GM21529 (cell line): ENCODE measurements around the gene TMEM190.

Experiments used
- ATAC-seq: cut with Tn5 transposase; IDR thresholded peaks from one replicate; pipeline ENCODE4 v1.9.1; 2021; ENCODE audit not compliant: unreplicated experiment

Gene TMEM190

DNA sequence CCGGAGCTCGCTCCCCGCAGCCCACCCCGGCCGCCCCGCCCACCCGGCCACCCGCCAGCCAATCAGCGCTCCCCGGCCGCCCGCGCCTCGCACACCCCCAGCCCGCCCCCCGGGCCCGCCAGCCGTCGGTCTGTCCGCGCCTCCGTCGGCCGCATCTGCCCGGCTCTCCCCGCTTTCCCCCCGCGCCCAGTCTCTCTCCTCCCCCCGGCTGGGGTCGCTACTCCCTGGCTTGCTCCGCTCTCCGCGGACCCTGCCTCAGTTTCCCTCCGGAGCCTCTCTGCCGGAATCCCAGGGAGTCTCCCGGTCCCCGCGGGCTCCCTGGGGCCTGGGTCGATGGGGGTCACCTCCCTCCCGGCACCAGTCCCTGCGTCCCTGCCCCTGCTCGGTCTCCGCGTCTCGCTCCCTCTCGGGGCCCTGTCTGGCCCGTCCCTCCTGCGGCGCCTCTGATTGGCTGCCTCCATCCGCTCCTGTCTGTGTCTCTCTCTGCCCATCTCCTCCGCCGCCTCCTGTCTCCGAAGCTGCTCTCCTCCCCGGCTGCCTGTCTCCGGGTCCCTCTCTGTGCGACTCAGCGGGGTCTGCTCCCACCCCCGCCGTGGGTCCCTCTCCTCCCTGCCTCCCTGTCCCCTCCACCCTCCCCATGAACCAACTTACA, 6.8 kb upstream of the TMEM190 start:
- ATAC-seq = no peak

DNA sequence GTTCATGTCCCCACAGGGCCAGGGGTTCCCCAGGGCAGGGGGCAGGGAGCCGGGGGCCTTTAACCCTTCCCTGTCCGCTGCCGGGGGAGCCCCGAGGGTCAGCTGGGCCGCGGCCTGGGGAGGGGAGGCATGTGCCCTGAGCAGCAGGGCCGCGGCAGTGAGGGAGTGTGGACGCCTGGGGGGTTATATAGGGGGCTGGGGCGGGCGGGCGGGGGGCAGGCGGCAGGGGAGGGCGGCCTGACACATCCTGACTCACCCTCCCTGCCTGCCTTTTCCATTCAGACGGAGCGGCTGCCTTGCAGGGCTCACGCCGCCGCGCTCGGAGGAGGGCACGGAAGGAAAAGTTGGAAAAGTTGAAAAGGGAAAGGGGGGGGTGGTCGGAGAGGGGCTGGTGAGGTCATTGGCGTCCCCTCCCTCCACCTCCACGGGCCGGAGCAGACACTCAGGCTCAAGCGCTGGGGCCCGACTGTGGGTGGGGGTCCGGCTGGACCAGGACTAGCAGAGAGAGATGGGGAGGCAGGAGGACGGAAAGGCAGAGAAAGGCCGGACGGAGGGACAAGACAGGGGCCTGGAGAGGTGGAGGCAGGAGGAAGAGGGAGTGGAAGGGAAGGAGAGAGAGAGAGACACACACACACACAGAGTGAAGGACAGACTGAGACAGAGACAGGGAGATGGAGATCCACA, 6.2 kb upstream of the TMEM190 start, which contains the start of gene IL11:
TSS of gene IL11 (minus strand) at position 159 of the 684 bp plus-strand sequence. CDS start at position 6, 153 bp downstream.
- no peak for ATAC-seq

DNA sequence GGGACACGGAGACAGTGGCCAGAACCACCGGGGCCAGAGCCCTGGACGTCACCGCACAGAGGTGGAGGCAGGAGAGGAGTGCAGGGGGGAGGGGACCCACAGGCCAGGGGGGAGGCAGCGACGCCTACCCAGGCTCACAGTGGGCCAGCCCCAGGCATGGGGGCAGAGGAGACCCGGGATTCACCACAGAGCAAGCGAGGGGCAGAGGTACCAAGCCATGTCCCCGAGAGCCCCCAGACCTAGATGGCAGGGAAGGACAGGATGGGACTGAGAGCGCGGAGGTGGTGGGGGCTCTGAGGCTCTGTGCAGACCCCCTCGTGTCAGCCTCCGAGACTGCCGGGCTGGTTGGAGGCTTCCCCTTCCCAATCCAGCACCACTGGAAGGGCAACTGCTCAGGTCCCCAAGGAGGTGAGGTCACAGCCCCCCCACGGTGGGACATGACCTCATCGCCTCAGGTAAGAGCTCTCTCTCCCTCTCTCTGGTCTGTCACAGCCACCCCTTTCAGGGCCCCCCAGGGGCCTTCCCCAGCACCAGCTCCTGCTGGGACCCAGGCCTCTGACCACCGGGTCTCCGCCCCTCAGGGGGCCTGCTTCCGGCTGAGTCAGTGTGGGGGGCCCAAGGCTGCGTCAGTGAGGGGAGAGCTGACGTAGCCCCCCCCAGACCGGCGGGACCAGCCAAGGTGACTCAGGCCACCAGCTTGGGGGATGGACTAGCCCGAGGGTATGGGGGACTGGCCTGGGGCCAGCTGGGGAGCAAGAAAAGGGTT, 4.1 kb upstream of the TMEM190 start:
- no peak for ATAC-seq

DNA sequence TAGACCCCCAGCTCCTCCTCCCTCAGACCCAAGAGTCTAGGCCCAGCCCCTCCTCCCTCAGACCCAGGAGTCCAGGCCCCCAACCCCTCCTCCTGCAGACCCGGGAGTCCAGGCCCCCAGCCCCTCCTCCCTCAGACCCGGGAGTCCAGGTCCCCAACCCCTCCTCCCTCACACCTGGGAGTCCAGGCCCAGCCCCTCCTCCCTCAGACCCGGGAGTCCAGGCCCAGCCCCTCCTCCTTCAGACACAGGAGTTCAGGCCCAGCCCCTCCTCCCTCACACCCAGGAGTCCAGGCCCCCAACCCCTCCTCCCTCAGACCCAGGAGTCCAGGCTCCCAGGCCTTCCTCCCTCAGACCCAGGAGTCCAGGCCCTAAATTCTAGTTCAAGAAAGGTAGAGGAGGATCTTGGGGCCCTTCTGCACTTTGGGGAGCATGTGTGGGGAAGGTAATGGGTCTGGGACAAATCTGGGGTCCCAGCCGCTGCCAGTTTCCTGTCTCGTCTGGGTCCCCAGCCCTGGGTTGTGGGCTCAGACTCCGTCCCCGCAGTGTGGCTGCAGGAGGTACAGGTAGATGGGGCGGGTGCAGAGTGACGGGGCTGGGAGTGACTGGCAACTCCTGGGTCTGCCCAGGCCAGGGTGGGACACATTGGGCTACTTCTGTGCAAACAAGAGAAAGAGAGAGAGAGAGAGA, 3.2 kb upstream of the TMEM190 start:
- no peak for ATAC-seq

DNA sequence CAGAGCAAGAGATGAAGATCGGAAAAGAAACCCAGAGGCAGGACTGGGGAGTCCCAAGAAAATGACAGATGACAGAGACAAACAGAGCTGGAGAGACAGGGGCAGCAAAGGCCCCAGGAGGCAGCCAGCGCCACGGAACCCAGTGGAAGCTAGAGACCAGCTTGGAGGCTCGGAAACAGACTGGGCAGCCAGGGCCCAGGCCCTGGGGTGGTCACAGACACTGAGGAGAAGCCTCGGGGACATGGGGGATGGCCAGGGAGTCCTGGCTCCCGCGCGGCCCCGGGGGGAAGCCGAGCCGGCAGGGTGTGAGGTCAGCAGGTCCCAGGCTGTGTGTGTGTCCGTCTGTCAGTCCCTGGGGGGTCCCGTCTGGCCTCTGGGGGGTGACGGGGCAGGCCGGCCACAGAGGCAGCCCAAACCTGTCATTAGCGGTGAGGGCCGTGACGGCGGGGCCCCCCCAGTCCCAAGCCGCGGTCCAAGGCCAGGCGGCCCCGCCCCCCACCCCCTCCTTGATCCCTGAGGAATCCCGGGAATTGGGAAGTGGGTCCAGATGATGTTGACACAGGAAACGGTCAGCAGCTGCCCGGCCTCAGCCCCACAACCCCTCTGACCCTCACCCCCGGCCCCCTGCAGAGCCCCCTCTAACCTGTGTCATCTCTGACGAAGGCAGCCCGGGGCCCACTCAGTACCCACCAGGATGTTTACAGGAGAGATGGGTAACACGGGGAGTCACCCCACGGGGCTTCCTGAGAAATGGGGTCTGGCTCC, 2.5 kb upstream of the TMEM190 start:
- no peak for ATAC-seq

DNA sequence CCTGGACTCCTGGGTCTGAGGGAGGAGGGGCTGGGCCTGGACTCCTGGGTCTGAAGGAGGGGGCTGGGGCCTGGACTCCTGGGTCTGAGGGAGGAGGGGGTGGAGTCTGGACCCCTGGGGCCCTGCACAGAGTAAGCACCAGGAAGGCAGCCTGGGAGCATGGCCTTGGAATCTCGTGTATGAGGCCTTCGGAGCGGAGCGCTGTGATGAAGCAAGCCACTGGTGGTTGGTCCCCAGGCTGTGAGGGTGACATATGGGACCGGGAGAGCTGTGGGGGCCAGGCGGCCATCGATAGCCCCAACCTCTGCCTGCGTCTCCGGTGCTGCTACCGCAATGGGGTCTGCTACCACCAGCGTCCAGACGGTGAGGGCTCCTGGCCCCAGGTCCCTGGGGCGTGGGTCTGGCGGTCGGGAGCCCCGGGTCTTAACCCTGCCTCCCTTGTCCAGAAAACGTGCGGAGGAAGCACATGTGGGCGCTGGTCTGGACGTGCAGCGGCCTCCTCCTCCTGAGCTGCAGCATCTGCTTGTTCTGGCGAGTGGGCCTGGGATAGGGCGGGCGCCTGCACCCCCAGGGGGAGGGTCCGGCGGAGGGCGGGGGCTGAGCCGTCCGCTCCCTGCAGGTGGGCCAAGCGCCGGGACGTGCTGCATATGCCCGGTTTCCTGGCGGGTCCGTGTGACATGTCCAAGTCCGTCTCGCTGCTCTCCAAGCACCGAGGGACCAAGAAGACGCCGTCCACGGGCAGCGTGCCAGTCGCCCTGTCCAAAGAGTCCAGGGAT, 918 bp downstream of the TMEM190 start:
- no peak for ATAC-seq

DNA sequence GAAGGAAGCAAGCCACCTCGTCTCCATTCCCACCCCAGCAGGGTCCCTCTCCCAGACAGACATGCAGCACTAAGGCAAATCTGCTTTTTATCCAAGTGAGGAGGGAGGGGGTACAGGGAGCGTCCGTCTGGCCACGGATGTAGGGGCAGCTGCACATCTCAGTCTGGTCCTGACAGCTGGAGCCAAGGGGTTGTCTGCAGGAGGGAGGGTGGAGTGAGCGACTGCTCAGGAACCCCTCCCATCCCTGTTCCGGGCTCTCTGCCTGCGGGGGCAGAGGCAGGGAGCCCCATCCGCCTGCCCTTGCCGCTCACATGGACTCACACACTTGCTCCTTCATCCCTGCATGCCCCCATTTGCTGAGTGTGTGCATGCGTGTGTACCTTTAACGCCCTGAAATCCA, 2.5 kb downstream of the TMEM190 start:
- no peak for ATAC-seq

DNA sequence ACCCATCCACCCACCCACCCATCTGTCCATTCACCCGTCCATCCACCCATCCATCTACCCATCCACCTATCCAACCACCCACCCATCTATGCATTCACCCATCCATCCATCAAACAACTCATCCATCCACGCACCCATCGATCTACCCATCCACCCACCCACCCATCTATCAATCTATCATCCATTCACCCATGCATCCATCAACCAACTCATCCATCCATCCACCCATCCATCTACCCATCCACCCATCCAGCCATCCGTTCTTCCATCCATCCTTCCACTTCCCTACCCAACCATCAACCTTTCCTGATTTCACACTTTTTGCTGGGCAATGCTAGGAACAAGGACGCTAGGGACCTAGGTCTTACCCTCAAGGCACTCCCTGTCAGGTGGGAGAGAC, 5.4 kb downstream of the TMEM190 start:
- no peak for ATAC-seq

DNA sequence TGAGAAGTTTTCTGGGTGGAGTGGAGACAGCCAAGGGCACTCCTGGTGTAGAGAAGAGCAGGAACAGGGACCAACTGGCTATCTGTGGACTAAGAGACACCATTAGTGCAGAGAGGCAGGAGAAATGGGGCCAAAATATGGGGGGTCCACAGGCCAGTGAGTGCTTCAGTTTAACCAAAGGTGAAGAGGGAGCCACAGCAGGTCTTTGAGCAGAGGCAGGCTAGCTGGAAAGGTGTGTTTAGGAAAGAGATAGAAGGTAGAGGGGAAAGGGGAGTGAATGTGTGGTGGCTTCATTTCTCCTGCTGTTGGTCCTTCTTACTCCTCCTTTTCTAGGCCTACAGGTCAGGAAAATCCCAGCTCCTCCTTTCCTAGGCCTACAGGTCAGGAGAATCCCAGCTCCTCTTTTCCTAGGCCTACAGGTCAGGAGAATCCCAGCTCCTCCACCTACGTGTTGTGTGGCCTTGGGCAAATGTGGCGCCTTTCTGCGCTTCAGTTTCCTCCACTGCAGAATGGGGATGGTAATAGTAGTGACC, 6.0 kb downstream of the TMEM190 start:
- no peak for ATAC-seq

DNA sequence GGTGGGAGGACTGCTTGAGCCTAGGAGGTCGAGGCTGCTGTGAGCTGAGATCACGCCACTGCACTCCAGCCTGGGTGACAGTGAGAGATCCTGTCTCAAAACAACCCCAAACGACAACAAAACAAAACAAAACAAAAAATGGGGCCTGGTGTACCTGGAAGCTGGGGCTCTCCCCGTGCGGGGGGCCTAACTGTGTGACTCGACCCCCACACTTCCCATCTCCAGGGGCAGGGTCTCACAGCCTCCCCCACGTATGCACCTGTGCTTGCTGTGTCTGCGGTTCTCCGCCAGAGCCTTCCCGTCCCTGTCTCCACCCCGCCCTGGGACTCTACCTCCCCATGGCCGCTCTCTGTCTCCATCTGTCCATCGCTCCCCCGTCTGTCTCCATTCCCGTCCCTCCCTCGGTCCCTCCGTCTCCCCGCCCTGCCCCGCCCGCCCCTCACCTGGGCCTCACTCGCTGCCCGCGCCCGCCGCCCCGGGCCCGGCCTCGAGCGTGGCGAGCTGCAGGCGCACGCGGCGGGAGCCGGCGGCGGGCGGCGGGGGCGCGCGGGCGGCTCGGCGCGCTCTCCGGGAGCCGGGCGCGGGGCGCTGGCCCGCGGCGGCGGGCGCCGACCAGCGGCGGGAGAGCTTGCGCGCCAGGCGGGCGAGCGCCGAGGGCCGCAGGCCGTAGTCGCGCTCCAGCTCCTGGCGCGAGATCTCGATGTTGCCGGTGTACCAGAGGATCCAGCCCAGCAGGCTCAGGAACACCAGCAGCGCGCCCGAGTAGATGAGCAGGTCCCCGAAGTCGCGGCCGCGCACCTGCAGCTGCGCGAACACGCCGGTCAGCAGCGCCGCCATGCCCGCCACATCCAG, 6.9 kb downstream of the TMEM190 start:
- ATAC-seq = no peak

DNA sequence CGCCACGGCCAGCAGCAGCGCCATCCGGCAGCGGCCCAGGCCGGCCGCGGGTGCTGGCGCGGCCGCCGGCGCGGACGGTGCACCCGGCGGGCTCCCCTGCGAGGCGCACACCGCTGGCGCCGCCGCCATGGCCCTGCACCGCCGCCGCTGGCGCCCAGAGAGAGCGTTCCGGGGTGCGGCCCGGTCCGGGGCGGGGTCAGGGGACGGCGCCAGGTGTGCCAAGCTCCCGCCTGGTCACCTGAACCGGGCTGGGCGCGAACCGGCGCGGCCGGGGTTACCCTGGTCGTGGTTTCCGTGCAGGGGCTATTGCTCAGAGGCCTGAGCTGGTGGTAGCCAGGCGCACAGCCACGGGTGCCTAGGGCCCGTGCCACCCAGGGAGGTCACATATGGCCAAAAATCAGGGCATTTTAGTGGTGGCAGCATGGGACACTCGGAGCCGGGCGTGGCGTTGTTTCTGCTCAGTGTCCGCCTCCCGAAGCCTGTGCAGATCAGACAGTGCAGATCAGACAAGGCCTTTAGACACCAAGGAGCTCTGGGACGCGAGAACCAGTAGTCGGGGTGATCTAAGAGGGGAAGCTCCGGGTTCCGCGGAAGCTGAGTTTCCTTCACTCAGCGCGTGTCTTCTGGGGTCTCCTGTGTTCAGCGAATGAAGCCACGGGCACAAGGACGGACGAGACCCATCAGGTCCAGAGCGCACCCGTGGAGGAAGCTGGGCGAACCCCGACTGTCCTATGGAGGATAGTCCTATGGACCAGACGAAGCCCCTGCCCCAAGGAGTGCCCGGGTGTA, 7.7 kb downstream of the TMEM190 start, which contains the start of gene TMEM238:
TSS of gene TMEM238 (minus strand) at position 162 of the 789 bp plus-strand sequence. CDS start at position 129, 33 bp downstream.
- ATAC-seq = no peak

DNA sequence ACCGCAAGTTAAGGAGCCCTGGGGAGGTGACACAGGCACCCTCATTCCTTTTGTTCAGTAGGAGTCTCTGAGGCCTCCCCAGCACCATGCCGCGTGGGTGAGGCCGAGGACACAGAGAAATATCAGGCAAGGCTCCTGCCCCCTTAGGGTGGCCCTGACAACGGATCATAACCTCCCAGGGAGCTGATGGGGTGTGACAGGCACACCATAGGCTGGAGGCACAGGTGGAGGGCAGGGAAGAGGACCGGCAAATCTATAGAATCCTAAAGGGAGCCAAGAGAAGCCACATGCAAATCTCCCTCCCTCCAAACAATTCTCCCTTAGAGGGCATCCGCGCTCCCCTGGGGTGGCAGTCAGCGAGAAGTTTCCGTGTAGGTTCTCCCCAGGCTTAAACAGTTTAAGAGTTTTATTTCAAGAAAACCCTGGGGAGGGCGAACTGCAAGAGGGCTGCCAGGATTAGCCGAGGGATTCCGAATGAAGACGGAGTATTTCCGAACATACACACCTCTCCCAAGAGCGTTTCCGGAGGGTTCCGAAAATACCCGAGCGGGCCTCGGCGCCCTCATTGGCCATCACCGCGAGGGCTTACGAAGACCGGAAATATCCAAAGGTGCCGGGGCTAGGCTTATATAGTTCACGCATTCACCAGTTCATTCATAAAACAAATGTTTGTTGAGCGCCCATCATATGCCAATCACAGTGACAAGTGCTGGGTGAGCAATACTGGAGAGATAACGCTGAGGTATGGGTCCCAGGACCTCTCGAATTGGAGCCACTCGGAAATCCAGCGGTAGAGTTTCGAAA, 8.5 kb downstream of the TMEM190 start:
- ATAC-seq = peak; percentile 58

DNA sequence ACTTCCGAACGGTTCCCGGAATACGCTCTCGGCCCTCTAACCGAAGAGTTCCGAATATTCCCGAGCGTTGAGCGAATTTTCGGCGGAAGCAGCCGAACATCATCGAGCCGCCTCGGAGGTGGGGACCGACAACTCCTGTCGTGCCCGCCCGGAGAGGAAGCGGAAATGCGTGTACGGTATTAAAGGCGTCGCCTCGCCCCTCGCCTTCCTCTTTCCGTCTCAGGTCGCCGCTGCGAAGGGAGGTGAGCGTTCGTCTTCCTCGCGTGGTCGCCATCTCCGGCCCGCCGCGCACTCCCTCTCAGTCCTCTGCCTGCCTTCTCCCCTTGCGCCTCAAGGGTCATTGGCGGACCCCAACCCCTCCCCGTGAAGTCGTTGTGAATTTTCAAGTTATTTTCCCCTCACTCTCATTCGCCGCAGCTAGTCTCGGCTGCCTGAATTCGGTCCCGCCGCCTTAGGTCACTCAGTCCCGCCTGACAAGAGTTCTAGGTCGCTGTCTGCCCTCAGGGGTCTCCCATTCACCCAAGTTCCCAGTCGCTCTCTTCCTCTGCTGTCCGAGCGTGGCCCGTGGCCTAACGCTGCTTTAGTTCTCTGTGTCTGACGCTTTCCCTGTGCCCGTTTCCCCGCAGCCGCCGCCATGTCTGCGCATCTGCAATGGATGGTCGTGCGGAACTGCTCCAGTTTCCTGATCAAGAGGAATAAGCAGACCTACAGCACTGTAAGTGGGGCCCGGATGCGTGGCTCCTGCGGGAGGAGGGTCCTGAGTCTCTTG, 9.3 kb downstream of the TMEM190 start, which contains the start of gene RPL28:
TSS of gene RPL28 (plus strand) at position 209 of the 769 bp plus-strand sequence. CDS start at position 635, 426 bp downstream.
- peak; percentile 63 for ATAC-seq

DNA sequence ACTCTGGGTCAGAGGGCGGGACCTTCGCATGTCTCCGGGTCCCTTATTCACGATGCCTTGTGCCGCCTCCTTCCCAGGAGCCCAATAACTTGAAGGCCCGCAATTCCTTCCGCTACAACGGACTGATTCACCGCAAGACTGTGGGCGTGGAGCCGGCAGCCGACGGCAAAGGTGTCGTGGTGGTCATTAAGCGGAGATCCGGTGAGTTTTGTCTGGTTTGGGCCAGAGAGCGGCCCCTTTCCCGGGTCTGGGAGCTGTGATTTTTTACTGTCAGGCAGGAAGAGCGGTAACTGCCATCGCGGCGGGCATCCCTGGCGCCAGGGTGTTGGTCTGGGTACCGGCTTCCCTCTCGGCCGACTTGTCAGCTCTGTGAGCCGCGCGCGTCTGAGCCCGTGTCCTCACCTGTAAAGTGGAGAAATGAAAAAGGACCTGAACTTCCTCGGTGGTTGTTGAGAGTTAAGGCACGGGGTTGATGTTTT, 9.9 kb downstream of the TMEM190 start:
- no peak for ATAC-seq

DNA sequence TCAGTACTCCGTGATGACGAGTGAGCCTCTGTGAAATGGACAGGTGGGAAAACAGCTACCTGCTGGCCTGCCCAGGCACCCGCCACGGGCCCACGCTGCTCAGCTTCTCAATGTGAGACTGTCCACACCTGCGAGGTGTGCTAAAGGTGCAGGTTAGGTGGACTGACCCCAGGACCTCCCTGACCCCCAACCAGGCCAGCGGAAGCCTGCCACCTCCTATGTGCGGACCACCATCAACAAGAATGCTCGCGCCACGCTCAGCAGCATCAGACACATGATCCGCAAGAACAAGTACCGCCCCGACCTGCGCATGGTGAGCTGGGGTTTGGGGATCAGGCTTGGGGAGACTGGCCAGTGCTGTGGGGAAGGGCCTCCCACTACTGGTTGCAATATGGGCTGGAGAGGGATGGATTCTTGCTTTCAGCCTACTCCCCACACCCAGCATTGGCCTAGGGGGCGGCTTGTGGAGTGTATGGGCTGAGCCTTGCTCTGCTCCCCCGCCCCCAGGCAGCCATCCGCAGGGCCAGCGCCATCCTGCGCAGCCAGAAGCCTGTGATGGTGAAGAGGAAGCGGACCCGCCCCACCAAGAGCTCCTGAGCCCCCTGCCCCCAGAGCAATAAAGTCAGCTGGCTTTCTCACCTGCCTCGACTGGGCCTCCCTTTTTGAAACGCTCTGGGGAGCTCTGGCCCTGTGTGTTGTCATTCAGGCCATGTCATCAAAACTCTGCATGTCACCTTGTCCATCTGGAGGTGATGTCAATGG, 11.3 kb downstream of the TMEM190 start:
- no peak for ATAC-seq
